NCI-H187 (cell line): Measurements from ENCODE around the gene ADGRF5.

Experiments
- DNase-seq, 2 experiments: peaks; one replicate each; lab custom pipeline; 2025; lab: John Stamatoyannopoulos, UW

Gene ADGRF5

DNA sequence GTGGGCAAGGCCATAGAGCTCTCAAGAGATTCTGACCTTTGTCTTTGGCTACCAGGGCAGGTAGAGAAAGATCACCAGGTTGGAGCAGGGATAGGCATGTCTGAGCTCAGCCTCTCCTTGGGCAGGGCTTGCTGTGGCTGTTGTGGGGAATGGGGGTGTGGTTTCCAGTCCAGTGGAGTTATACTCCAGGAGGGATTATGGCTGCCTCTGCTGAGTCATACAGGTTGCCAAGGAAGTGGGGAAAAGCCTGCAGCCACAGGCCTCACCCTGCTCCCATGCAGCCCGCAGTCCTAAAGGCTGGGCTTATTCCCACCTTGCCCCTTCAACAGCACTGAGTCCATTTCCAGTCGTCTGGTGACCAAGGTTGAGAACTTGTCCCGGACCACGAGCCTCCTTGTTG, 106.6 kb downstream of the ADGRF5 start:
- no peak for DNase-seq

DNA sequence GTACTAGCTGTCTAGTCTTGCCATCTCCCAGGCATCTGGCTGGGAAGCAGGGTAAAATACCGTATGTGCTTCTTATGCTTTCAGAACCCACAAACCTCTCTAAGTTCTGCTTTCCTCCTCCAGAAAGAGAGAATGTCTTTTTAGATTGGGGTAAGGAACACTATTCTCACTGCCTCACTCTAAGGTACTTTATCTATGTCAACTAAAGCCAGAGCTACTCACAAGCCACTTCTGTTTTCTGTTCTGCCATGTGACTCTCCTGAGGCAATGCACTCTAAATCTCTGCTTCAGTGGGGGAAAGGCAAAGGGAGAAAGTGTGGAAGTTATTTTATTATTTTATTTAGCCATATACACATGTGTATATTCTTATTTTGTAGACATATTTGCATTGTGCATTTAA, 112.9 kb downstream of the ADGRF5 start:
- no peak for DNase-seq
